Adrenal gland (tissue), 12 donors: ENCODE measurements around the gene BRD2. TPM values are rescaled to one million over a fixed set of nuclear protein-coding genes. Genes with fewer than 3 reads are reported as not detected.

Source experiments
- DNase-seq, 7 donors: peaks; one replicate each; pipeline ENCODE4 v3.0.0-alpha.2; 2019 to 2020
- H3K27ac ChIP-seq, 5 donors: fragments of 200-600 bp; sonication (generic) in 4 of 5; 1 replicate in 3 of 5; 2 replicates in 2 of 5; pipeline versions ENCODE4 v1.5.1 to v1.8.0; 2016 to 2020; ENCODE audit warnings: mild to moderate bottlenecking in 1 of 5
- H3K27me3 ChIP-seq: fragments of 200-600 bp; 2 replicates; pipeline ENCODE4 v1.8.0; 2021
- H3K36me3 ChIP-seq, 2 donors: fragments of 200-600 bp; replicated peaks in 1 of 2; 1 replicate in 1 of 2; 2 replicates in 1 of 2; pipeline versions ENCODE4 v1.5.1 to v1.8.0; 2018 to 2022
- H3K4me1 ChIP-seq, 2 donors: fragments of 200-600 bp; replicated peaks in 1 of 2; 1 replicate in 1 of 2; 2 replicates in 1 of 2; pipeline versions ENCODE4 v1.5.1 to v1.8.0; 2018 to 2021
- H3K4me3 ChIP-seq, 4 donors: fragments of 200-600 bp; sonication (generic) in 3 of 4; one replicate each; pipeline ENCODE4 v1.5.1; 2016 to 2018
- H3K9me3 ChIP-seq, 3 donors: fragments of 200-600 bp; sonication (generic) in 1 of 3; replicated peaks in 1 of 3; 1 replicate in 2 of 3; 2 replicates in 1 of 3; pipeline versions ENCODE4 v1.5.1 to v1.8.0; 2016 to 2021
- POLR2A ChIP-seq, 2 donors: fragments of 450-650 bp; IDR thresholded peaks; one replicate each; pipeline ENCODE4 v1.6.1; 2017; ENCODE audit warnings: antibody characterized with exemption in 2 of 2, mild to moderate bottlenecking in 2 of 2, moderate library complexity in 1 of 2
- WGBS, 4 donors: extraction: QIAGEN DNeasy Blood & Tissue Kit in 2 of 4; methylation state at CpG; one replicate each; pipeline versions ENCODE4 v1.1.5 to v1.1.7; 2013 to 2017; 5-methylcytosine and 5-hydroxymethylcytosine counted together
- intact Hi-C, 2 donors: fragments of 100-400 bp; cut with DNase I; formaldehyde crosslinking; loops; one replicate each; pipeline versions ENCODE4 v1.14.1 to v1.15.0; 2022 to 2023
- polyA plus RNA-seq, 3 donors: library from polyadenylated mRNA; stranded (reverse); fragments of 200-250 nt in 2 of 3; fragments of 350-450 nt in 1 of 3; fragmentation: Illumina TruSeq in 1 of 3; extraction: RNeasy Lipid Tissue Mini Kit (QIAGEN cat#74804) in 1 of 3; gene quantifications; one replicate each; pipeline ENCODE4 v1.2.3, GENCODE V29; 2013 to 2014
- total RNA-seq, 9 donors: library from RNA; depleted of rRNA in 4 of 9; stranded (reverse); fragments of >200 nt in 4 of 9; fragments of 120-200 nt in 1 of 9; fragmentation: NEBNext Ultra II Directional in 1 of 9; extraction: Animal tissue kit (Norgen Biotek cat#: 25700) in 1 of 9; gene quantifications; one replicate each; pipeline versions ENCODE4 v1.1.0 to v1.2.4, GENCODE V29; 2013 to 2023
- TF ChIP-seq, protein P1 (sequence below), 6 experiments: fragments of 450-650 bp in 4 of 6; fragments of 200-600 bp in 2 of 6; sonication (generic) in 1 of 6; IDR thresholded peaks; 1 replicate in 5 of 6; 2 replicates in 1 of 6; pipeline versions ENCODE4 v1.5.1 to v1.8.0; 2016 to 2021; ENCODE audit warnings: antibody characterized with exemption in 6 of 6, mild to moderate bottlenecking in 2 of 6, moderate library complexity in 1 of 6
- donor health status: healthy with polysubstance abuse.
- donor health status: Bipolar disorder and iron deficiency.
- donor health status: DM: yes; HTN: yes; CAD: no.
- donor health status: DM: no; HTN: no; CAD: no.
- donor health status: DM: no; HTN: no; CAD: no.
- donor health status: DM: yes; HTN: yes; CAD: no.

Gene BRD2
- total and polyA plus RNA-seq, 12 donors: 127 to 288 (median 152) TPM

DNA sequence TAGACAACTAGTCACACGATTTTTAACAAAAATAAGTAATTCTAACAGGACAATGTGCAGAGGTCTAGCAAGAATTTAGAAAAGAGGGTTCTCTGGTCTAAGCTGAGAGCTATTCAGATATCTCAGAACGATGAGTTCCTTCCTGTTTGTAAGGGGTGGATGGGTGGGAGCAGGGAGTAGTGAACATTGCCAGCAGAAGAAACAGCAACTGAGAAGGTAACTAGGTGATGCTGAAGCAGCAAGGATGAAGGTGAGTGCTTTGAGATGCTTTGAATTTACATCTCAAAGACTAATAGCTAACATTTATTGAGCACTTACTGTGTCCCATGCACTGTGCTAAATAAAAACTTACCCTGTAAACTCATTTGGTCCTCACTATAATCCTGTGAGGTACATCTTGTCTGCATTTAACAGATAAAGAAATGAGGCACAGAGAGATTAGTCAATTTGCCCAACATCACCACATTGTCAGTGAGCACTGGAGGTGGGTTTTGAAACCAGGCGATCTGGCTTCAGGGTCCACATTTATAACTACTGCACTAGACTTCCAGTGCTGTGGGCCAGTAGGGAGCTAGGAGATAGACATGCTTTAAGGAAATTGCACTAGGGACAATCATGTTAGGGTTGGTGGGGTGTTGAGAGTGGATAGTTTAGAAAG lies 15.7 kb downstream of the BRD2 start:
- TF ChIP-seq, protein P1, sequence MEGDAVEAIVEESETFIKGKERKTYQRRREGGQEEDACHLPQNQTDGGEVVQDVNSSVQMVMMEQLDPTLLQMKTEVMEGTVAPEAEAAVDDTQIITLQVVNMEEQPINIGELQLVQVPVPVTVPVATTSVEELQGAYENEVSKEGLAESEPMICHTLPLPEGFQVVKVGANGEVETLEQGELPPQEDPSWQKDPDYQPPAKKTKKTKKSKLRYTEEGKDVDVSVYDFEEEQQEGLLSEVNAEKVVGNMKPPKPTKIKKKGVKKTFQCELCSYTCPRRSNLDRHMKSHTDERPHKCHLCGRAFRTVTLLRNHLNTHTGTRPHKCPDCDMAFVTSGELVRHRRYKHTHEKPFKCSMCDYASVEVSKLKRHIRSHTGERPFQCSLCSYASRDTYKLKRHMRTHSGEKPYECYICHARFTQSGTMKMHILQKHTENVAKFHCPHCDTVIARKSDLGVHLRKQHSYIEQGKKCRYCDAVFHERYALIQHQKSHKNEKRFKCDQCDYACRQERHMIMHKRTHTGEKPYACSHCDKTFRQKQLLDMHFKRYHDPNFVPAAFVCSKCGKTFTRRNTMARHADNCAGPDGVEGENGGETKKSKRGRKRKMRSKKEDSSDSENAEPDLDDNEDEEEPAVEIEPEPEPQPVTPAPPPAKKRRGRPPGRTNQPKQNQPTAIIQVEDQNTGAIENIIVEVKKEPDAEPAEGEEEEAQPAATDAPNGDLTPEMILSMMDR (IDR thresholded peaks at IDR 0.05): no peak
- no peak for TF ChIP-seq POLR2A (IDR thresholded peaks at IDR 0.05)
- Histone ChIP-seq H3K27me3 (no peaks in the 10 kb centered on the region), H3K4me1 (peaks cover 0 to 17% of the 10 kb centered on the region in 2 donors), H3K9me3 (no peaks in the 10 kb centered on the region), H3K27ac (peak overlapping the region in 1 of 5 donors; percentile 24), H3K36me3 (peaks cover 0 to 38% of the 10 kb centered on the region in 2 donors), H3K4me3 (no peak overlapping the region)
- intact Hi-C loops: loop anchor here (2.0 to 5.0 kb wide), 3 partner anchors 51 to 97 kb away; no protein-coding TSS in a partner anchor
- WGBS, 4 donors: 44 to 53% (median 49%) methylated on average over 3 of the region's 3 CpGs
- DNase-seq: no peak

DNA sequence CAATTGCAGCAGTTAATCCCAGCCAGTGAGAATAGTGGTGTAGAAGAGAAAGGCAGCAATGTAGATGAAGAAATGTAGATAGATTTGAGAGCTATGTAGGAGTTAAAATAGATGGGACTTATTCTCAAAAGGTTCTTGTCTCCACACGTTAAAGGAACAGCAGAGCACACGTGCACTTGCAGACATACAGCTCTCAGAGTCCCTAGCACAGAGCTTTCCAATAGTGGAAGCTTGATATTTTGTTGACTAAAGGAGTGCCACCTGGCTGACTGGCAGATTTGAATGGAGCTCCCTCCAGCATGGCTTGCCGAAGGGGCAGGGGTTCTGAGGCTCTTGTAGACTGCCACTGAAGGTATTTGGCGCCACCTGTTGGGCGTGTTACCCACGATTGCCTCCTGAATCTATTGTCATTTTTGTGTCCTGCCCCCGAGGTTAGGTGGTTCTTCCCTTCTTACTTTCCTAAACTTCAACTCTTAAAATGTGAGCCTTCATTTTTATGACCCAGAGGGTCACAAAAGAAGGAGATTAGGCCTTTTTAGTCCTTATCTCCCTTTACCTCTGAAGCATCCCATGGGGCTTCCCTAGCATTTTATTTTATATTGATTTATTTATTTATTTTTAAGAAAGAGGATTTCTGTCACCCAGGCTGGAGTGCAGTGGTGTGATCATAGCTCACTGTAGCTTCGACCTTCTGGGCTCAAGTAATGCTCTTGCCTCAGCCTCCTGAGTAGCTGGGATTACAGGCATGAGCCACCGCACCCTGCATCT lies 16.4 kb downstream of the BRD2 start:
- WGBS, 4 donors: 11 to 14% (median 12%) methylated on average over 9 of the region's 9 CpGs
- intact Hi-C loops: loop anchor here (2.0 to 5.0 kb wide), 3 partner anchors 52 to 98 kb away; no protein-coding TSS in a partner anchor

DNA sequence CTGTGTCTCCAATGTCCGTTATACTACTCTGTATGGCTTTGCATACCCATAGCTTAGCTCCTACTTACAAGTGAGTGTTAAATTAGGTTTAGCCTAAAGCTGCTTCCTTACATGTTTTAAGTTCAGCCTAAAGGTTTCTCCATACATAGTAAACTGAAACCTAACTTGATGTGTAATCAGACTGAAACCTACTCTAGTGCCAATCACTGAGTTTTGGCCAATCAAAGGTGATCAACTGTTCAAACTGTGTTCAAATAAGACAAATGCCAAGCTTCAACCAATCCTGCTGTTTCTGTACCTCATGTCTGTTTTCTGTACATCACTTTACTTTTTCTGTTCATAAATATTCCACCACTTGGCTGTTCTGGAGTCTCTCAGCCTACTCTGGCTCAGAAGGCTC lies 21.0 kb downstream of the BRD2 start:
- no peak for DNase-seq
- Histone ChIP-seq H3K4me1 (no peaks in the 10 kb centered on the region), H3K9me3 (no peaks in the 10 kb centered on the region), H3K27ac (no peak overlapping the region), H3K36me3 (no peaks in the 10 kb centered on the region), H3K27me3 (no peaks in the 10 kb centered on the region), H3K4me3 (no peak overlapping the region)
- intact Hi-C loops: loop anchor here in 1 of 2 donors (5.0 kb wide), 1 partner anchor 102 kb away; no protein-coding TSS in a partner anchor
- WGBS, 4 donors: 93 to 100% (median 97%) methylated on average over 1 of the region's 1 CpG
- no peak for TF ChIP-seq POLR2A (IDR thresholded peaks at IDR 0.05)
- TF ChIP-seq, protein P1 (IDR thresholded peaks at IDR 0.05): no peak

More for the DNA sequence above, 16.4 kb downstream of the BRD2 start:
- Histone ChIP-seq H3K27ac (peak overlapping the region in 1 of 5 donors; percentile 24), H3K36me3 (peaks cover 0 to 31% of the 10 kb centered on the region in 2 donors), H3K27me3 (no peaks in the 10 kb centered on the region), H3K9me3 (no peaks in the 10 kb centered on the region), H3K4me3 (no peak overlapping the region), H3K4me1 (peaks cover 0 to 10% of the 10 kb centered on the region in 2 donors)
- TF ChIP-seq, protein P1 (IDR thresholded peaks at IDR 0.05): peak; percentile 83 to 93 (median 88)
- no peak for TF ChIP-seq POLR2A (IDR thresholded peaks at IDR 0.05)
- DNase-seq: peak; percentile 87 to 98 (median 95)

DNA sequence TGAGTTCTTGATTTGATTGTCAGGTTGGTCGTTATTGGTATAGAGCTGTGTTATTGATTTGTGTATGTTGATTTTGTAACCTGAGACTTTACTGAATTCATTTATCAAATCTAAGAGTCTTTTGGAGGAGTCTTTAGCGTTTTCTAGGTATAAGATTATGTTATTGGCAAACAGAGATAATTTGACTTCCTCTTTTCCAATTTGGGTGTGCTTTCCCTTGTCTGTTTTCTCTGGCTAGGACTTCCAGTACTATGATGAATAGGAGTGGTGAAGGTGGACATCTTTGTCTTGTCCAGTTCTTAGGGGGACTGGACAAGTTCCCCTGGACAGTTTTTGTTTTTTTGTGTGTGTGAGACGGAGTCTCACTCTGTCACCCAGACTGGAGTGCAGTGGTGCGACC lies 23.6 kb downstream of the BRD2 start:
- no peak overlapping the region for H3K27ac ChIP-seq
- H3K4me3 ChIP-seq: no peak overlapping the region
- no peaks in the 10 kb centered on the region for H3K27me3 ChIP-seq
- no peak for TF ChIP-seq POLR2A (IDR thresholded peaks at IDR 0.05)
- TF ChIP-seq, protein P1 (IDR thresholded peaks at IDR 0.05): no peak
- WGBS, 4 donors: 76 to 83% (median 80%) methylated on average over 4 of the region's 4 CpGs
- H3K9me3 ChIP-seq: no peaks in the 10 kb centered on the region
- H3K4me1 ChIP-seq: no peaks in the 10 kb centered on the region
- no peaks in the 10 kb centered on the region for H3K36me3 ChIP-seq
- intact Hi-C loops: no loop called here
- DNase-seq: no peak
